Measurements from ENCODE around the gene BRIP1.

DNA sequence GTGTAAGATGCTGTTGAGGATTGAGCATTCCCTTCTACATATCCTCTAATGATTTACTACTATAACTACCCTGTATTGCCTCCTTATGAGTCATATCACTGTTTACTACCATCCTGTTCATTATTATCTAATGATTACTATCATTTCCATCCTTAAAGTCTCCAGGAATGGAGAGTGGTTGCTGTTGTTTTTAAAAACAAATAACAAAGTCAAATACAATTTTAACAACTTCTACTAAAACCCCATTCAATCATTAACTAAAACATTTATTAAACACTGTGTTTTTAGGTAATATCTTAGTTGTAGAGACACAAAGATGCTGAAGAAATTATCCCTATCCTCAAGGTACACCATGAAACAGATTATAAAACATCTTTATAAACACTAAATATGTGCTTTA lies 126.9 kb downstream of the BRIP1 start:
- TF ChIP-seq, protein P1, sequence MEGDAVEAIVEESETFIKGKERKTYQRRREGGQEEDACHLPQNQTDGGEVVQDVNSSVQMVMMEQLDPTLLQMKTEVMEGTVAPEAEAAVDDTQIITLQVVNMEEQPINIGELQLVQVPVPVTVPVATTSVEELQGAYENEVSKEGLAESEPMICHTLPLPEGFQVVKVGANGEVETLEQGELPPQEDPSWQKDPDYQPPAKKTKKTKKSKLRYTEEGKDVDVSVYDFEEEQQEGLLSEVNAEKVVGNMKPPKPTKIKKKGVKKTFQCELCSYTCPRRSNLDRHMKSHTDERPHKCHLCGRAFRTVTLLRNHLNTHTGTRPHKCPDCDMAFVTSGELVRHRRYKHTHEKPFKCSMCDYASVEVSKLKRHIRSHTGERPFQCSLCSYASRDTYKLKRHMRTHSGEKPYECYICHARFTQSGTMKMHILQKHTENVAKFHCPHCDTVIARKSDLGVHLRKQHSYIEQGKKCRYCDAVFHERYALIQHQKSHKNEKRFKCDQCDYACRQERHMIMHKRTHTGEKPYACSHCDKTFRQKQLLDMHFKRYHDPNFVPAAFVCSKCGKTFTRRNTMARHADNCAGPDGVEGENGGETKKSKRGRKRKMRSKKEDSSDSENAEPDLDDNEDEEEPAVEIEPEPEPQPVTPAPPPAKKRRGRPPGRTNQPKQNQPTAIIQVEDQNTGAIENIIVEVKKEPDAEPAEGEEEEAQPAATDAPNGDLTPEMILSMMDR (IDR thresholded peaks at IDR 0.05; ENCODE audit: low read depth, low read length) = no peak
- no peak for TF ChIP-seq EZH2phosphoT487 (IDR thresholded peaks at IDR 0.05; ENCODE audit: low read depth)

Measured in OCI-LY3 (cell line).